ENCODE data around the gene WNT9A.

DNA sequence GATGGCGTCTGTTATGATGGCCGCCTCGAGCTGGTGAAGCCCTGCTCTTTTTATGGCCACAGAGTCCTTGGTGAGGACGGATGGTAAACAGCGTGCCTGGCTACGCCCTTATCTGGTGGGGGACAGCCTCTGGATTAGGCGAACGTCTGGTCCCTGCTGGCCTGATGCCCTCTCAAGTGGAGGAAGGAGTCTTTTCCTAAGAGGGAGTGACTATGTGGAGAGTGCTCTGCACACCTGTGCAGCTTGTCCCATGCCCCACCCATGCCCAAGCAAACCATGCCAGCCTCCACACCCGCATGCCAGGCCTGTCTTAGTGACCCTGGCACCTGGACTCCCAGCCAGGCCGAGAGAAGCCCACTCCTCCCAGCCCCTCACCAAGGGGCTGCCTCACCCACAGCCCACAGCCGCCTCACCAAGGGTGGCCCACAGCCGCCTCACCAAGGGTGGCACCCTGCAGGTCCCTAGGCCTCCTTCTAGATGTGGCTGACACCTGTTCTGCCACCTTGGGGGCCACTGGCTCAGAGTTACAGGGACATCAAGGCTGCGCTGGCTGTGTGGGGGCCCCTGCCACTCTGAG, 40.2 kb downstream of the WNT9A start:
- TF ChIP-seq, protein P1, sequence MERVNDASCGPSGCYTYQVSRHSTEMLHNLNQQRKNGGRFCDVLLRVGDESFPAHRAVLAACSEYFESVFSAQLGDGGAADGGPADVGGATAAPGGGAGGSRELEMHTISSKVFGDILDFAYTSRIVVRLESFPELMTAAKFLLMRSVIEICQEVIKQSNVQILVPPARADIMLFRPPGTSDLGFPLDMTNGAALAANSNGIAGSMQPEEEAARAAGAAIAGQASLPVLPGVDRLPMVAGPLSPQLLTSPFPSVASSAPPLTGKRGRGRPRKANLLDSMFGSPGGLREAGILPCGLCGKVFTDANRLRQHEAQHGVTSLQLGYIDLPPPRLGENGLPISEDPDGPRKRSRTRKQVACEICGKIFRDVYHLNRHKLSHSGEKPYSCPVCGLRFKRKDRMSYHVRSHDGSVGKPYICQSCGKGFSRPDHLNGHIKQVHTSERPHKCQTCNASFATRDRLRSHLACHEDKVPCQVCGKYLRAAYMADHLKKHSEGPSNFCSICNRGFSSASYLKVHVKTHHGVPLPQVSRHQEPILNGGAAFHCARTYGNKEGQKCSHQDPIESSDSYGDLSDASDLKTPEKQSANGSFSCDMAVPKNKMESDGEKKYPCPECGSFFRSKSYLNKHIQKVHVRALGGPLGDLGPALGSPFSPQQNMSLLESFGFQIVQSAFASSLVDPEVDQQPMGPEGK (CRISPR knock-in tag; IDR thresholded peaks at IDR 0.05; ENCODE audit: borderline replicate concordance): no peak
- TF ChIP-seq OSR1 (CRISPR knock-in tag; IDR thresholded peaks at IDR 0.05) (no peak), ZFP3 (CRISPR knock-in tag; IDR thresholded peaks at IDR 0.05) (no peak), RARB (CRISPR knock-in tag; IDR thresholded peaks at IDR 0.05) (no peak), ZC3H10 (CRISPR knock-in tag; IDR thresholded peaks at IDR 0.05) (no peak), ZNF565 (CRISPR knock-in tag; conservative IDR thresholded peaks at IDR 0.05; ENCODE audit: low read depth) (no peak)
- TF ChIP-seq, protein P2, sequence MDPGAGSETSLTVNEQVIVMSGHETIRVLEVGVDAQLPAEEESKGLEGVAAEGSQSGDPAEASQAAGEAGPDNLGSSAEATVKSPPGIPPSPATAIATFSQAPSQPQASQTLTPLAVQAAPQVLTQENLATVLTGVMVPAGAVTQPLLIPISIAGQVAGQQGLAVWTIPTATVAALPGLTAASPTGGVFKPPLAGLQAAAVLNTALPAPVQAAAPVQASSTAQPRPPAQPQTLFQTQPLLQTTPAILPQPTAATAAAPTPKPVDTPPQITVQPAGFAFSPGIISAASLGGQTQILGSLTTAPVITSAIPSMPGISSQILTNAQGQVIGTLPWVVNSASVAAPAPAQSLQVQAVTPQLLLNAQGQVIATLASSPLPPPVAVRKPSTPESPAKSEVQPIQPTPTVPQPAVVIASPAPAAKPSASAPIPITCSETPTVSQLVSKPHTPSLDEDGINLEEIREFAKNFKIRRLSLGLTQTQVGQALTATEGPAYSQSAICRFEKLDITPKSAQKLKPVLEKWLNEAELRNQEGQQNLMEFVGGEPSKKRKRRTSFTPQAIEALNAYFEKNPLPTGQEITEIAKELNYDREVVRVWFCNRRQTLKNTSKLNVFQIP (CRISPR knock-in tag; IDR thresholded peaks at IDR 0.05; ENCODE audit: borderline replicate concordance, low read depth): no peak
